HEK293 (cell line): Measurements from ENCODE around the gene ADAMTSL3.

ENCODE experiments used
- CTCF ChIA-PET: fragments of 350-600 bp; formaldehyde crosslinking; extraction: SDS; loops from one replicate; lab custom pipeline; 2021; ENCODE audit warnings: antibody characterized with exemption; lab: Yijun Ruan, JAX
- POLR2A ChIA-PET: fragments of 300-600 bp; formaldehyde crosslinking; extraction: SDS; loops from one replicate; lab custom pipeline; 2020; ENCODE audit warnings: antibody characterized with exemption, inconsistent platforms; lab: Yijun Ruan, JAX
- H3K27ac ChIP-seq: fragments of 200-500 bp; sonication (Bioruptor generic); 2 replicates; pipeline ENCODE4 v1.5.1; 2014; ENCODE audit warnings: low read depth, low read length, control low read depth, inconsistent platforms; ENCODE audit errors: extremely low read depth
- H3K36me3 ChIP-seq, 2 experiments: fragments of 200-500 bp in 1 of 2; sonication (Bioruptor generic) in 1 of 2; 1 replicate in 1 of 2; 2 replicates in 1 of 2; pipeline ENCODE4 v1.5.1; 2014 to 2017; ENCODE audit warnings: inconsistent platforms in 2 of 2, low read length in 2 of 2; ENCODE audit not compliant: control insufficient read depth in 2 of 2, insufficient read depth in 1 of 2
- H3K4me1 ChIP-seq: fragments of 200-500 bp; sonication (Bioruptor generic); 2 replicates; pipeline ENCODE4 v1.5.1; 2014; ENCODE audit warnings: mild to moderate bottlenecking, low read length, inconsistent platforms; ENCODE audit not compliant: control insufficient read depth, insufficient read depth
- H3K4me3 ChIP-seq: 2 replicates; pipeline ENCODE4 v1.5.1; 2011; ENCODE audit warnings: low read depth, mild to moderate bottlenecking, control low read depth, low read length, moderate library complexity
- H3K9me3 ChIP-seq: fragments of 200-500 bp; sonication (Bioruptor generic); 2 replicates; pipeline ENCODE4 v1.5.1; 2014; ENCODE audit warnings: low read depth, low read length, inconsistent platforms; ENCODE audit not compliant: control insufficient read depth, insufficient read depth
- AEBP2 ChIP-seq: fragments of 450-650 bp; formaldehyde crosslinking; IDR thresholded peaks from 2 replicates; pipeline ENCODE4 v1.5.1; 2016; ENCODE audit warnings: missing biosample characterization, missing genetic modification characterization, borderline replicate concordance
- GFI1B ChIP-seq: fragments of 450-650 bp; formaldehyde crosslinking; IDR thresholded peaks from 2 replicates; pipeline ENCODE4 v1.5.1; 2016; ENCODE audit warnings: missing biosample characterization, missing genetic modification characterization
- HOXC10 ChIP-seq: sonication (generic); formaldehyde crosslinking; IDR thresholded peaks from 2 replicates; pipeline ENCODE4 v1.8.1; 2023; ENCODE audit warnings: mild to moderate bottlenecking, missing genetic modification reagents
- KLF16 ChIP-seq: fragments of 450-650 bp; formaldehyde crosslinking; IDR thresholded peaks from 2 replicates; pipeline ENCODE4 v1.5.1; 2017; ENCODE audit warnings: missing biosample characterization, missing genetic modification characterization
- PRDM1 ChIP-seq: fragments of 450-650 bp; formaldehyde crosslinking; IDR thresholded peaks from 2 replicates; pipeline ENCODE4; 2016; ENCODE audit warnings: missing biosample characterization, missing genetic modification characterization
- SALL2 ChIP-seq: fragments of 450-650 bp; formaldehyde crosslinking; IDR thresholded peaks from 2 replicates; pipeline ENCODE4 v1.5.0; 2017; ENCODE audit warnings: missing biosample characterization, mild to moderate bottlenecking, missing genetic modification characterization, borderline replicate concordance
- SP2 ChIP-seq: fragments of 450-650 bp; formaldehyde crosslinking; IDR thresholded peaks from 2 replicates; pipeline ENCODE4 v1.5.1; 2016; ENCODE audit warnings: missing biosample characterization, missing genetic modification characterization
- ZNF10 ChIP-seq: fragments of 450-650 bp; formaldehyde crosslinking; IDR thresholded peaks from 2 replicates; pipeline ENCODE4 v1.5.1; 2017; ENCODE audit warnings: missing biosample characterization, missing genetic modification characterization
- ZNF114 ChIP-seq: fragments of 450-650 bp; formaldehyde crosslinking; IDR thresholded peaks from 2 replicates; pipeline ENCODE4 v1.5.0; 2017; ENCODE audit warnings: missing biosample characterization, missing genetic modification characterization
- ZNF146 ChIP-seq: fragments of 450-650 bp; formaldehyde crosslinking; IDR thresholded peaks from 2 replicates; pipeline ENCODE4 v1.5.1; 2016; ENCODE audit warnings: missing biosample characterization, missing genetic modification characterization
- ZNF169 ChIP-seq: fragments of 450-650 bp; formaldehyde crosslinking; IDR thresholded peaks from 2 replicates; pipeline ENCODE4 v1.5.1; 2016; ENCODE audit warnings: missing biosample characterization, missing genetic modification characterization
- ZNF174 ChIP-seq: fragments of 450-650 bp; formaldehyde crosslinking; IDR thresholded peaks from 2 replicates; pipeline ENCODE4 v1.5.0; 2017; ENCODE audit warnings: missing biosample characterization, mild to moderate bottlenecking, missing genetic modification characterization
- ZNF202 ChIP-seq: fragments of 450-650 bp; formaldehyde crosslinking; IDR thresholded peaks from 2 replicates; pipeline ENCODE4 v1.5.1; 2016; ENCODE audit warnings: missing biosample characterization, missing genetic modification characterization, borderline replicate concordance
- ZNF366 ChIP-seq: fragments of 450-650 bp; formaldehyde crosslinking; conservative IDR thresholded peaks from 2 replicates; pipeline ENCODE4 v1.5.1; 2016; ENCODE audit warnings: missing biosample characterization, missing genetic modification characterization
- ZNF394 ChIP-seq: fragments of 450-650 bp; formaldehyde crosslinking; IDR thresholded peaks from 2 replicates; pipeline ENCODE4 v1.5.1; 2016; ENCODE audit warnings: missing biosample characterization, missing genetic modification characterization, mild to moderate bottlenecking, moderate library complexity, borderline replicate concordance
- ZNF560 ChIP-seq: fragments of 450-650 bp; formaldehyde crosslinking; IDR thresholded peaks from 2 replicates; pipeline ENCODE4 v1.5.1; 2017; ENCODE audit warnings: missing biosample characterization, missing genetic modification characterization, borderline replicate concordance
- ZNF571 ChIP-seq: fragments of 450-650 bp; formaldehyde crosslinking; IDR thresholded peaks from 2 replicates; pipeline ENCODE4 v1.5.0; 2017; ENCODE audit warnings: missing biosample characterization, missing genetic modification characterization
- ZNF629 ChIP-seq: fragments of 450-650 bp; formaldehyde crosslinking; IDR thresholded peaks from 2 replicates; pipeline ENCODE4 v1.5.1; 2017; ENCODE audit warnings: missing biosample characterization, missing genetic modification characterization
- ZNF791 ChIP-seq: fragments of 450-650 bp; formaldehyde crosslinking; IDR thresholded peaks from 2 replicates; pipeline ENCODE4 v1.5.1; 2016; ENCODE audit warnings: missing biosample characterization, missing genetic modification characterization
- ZSCAN16 ChIP-seq: fragments of 450-650 bp; formaldehyde crosslinking; IDR thresholded peaks from 2 replicates; pipeline ENCODE4 v1.5.1; 2016; ENCODE audit warnings: missing biosample characterization, missing genetic modification characterization
- TF ChIP-seq, protein P1 (sequence below): fragments of 450-650 bp; formaldehyde crosslinking; IDR thresholded peaks from 2 replicates; pipeline ENCODE4 v1.5.1; 2016; ENCODE audit warnings: missing biosample characterization, missing genetic modification characterization
- TF ChIP-seq, protein P2 (sequence below): fragments of 450-650 bp; formaldehyde crosslinking; IDR thresholded peaks from 2 replicates; pipeline ENCODE4 v1.5.0; 2017; ENCODE audit warnings: missing biosample characterization, missing genetic modification characterization, borderline replicate concordance

The ADAMTSL3 gene

GRCh38 chr15:83721031-83721430 lies 67.1 kb downstream of the ADAMTSL3 start:
- no peak overlapping the region for H3K27ac ChIP-seq
- no peaks in the 10 kb centered on the region for H3K36me3 ChIP-seq
- TF ChIP-seq, protein P1, sequence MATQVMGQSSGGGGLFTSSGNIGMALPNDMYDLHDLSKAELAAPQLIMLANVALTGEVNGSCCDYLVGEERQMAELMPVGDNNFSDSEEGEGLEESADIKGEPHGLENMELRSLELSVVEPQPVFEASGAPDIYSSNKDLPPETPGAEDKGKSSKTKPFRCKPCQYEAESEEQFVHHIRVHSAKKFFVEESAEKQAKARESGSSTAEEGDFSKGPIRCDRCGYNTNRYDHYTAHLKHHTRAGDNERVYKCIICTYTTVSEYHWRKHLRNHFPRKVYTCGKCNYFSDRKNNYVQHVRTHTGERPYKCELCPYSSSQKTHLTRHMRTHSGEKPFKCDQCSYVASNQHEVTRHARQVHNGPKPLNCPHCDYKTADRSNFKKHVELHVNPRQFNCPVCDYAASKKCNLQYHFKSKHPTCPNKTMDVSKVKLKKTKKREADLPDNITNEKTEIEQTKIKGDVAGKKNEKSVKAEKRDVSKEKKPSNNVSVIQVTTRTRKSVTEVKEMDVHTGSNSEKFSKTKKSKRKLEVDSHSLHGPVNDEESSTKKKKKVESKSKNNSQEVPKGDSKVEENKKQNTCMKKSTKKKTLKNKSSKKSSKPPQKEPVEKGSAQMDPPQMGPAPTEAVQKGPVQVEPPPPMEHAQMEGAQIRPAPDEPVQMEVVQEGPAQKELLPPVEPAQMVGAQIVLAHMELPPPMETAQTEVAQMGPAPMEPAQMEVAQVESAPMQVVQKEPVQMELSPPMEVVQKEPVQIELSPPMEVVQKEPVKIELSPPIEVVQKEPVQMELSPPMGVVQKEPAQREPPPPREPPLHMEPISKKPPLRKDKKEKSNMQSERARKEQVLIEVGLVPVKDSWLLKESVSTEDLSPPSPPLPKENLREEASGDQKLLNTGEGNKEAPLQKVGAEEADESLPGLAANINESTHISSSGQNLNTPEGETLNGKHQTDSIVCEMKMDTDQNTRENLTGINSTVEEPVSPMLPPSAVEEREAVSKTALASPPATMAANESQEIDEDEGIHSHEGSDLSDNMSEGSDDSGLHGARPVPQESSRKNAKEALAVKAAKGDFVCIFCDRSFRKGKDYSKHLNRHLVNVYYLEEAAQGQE, result no peak
- TF ChIP-seq ZNF394, result no peak
- TF ChIP-seq PRDM1 (tag by site-specific recombination), result no peak
- TF ChIP-seq KLF16 (tag by site-specific recombination), result no peak
- TF ChIP-seq ZNF114 (tag by site-specific recombination), result no peak
- H3K4me3 ChIP-seq, result no peak overlapping the region
- POLR2A ChIA-PET, result no interaction called here
- CTCF ChIA-PET, result no interaction called here
- H3K4me1 ChIP-seq, result no peaks in the 10 kb centered on the region
- H3K9me3 ChIP-seq, result no peaks in the 10 kb centered on the region

DNA sequence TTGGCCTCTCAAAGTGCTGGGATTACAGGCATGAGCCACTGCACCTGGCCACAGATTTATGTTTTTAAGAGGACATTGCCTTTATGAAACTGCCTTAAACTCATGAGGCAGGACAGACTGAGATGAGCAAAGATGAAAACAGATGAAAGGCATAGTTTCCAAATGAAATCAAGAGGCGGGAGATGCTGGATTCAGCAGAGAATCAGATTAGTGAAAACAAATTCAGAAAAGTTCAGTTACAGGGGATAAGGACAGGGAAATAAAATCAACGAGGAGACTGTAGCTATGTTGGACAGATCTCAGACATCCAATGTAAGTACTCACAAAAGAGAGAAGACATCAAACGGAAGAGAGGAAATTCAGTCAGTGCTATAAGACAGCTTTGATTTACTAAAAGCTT lies 68.1 kb downstream of the ADAMTSL3 start:
- ChIA-PET CTCF (no interaction called here), POLR2A (no interaction called here)
- H3K27ac ChIP-seq, result no peak overlapping the region
- no peaks in the 10 kb centered on the region for H3K9me3 ChIP-seq
- TF ChIP-seq SALL2 (no peak), ZNF202 (tag by site-specific recombination) (no peak), ZNF146 (tag by site-specific recombination) (no peak), SP2 (tag by site-specific recombination) (no peak), ZNF560 (tag by site-specific recombination) (no peak), ZSCAN16 (tag by site-specific recombination) (no peak), ZNF629 (tag by site-specific recombination) (no peak), ZNF571 (no peak), AEBP2 (tag by site-specific recombination) (no peak), ZNF174 (tag by site-specific recombination) (no peak), ZNF114 (tag by site-specific recombination) (no peak), HOXC10 (CRISPR knock-in tag) (no peak), ZNF791 (tag by site-specific recombination) (no peak), GFI1B (tag by site-specific recombination) (no peak), ZNF366 (tag by site-specific recombination) (no peak), ZNF169 (tag by site-specific recombination) (no peak), ZNF10 (tag by site-specific recombination) (no peak)
- TF ChIP-seq, protein P2, sequence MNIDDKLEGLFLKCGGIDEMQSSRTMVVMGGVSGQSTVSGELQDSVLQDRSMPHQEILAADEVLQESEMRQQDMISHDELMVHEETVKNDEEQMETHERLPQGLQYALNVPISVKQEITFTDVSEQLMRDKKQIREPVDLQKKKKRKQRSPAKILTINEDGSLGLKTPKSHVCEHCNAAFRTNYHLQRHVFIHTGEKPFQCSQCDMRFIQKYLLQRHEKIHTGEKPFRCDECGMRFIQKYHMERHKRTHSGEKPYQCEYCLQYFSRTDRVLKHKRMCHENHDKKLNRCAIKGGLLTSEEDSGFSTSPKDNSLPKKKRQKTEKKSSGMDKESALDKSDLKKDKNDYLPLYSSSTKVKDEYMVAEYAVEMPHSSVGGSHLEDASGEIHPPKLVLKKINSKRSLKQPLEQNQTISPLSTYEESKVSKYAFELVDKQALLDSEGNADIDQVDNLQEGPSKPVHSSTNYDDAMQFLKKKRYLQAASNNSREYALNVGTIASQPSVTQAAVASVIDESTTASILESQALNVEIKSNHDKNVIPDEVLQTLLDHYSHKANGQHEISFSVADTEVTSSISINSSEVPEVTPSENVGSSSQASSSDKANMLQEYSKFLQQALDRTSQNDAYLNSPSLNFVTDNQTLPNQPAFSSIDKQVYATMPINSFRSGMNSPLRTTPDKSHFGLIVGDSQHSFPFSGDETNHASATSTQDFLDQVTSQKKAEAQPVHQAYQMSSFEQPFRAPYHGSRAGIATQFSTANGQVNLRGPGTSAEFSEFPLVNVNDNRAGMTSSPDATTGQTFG (tag by site-specific recombination), result no peak
- H3K4me1 ChIP-seq, result no peaks in the 10 kb centered on the region
- no peak overlapping the region for H3K4me3 ChIP-seq
- H3K36me3 ChIP-seq, result no peaks in the 10 kb centered on the region
